H9 (cell line): ENCODE data around the gene TMEM60. TPM values are rescaled to one million over a fixed set of nuclear protein-coding genes. Genes with fewer than 3 reads are reported as not detected.

Experiments
- DNase-seq: peaks from one replicate; pipeline ENCODE4 v3.0.0-alpha.2; 2017
- H2AFZ ChIP-seq: one replicate; pipeline ENCODE4 v1.6.1; 2013; ENCODE audit warnings: mild to moderate bottlenecking, low read length, control low read depth, moderate library complexity
- H2AK5ac ChIP-seq: 2 replicates; pipeline ENCODE4 v1.6.1; 2013; ENCODE audit warnings: low read length, control low read depth, mixed read lengths; ENCODE audit not compliant: insufficient read length
- H2BK120ac ChIP-seq: one replicate; pipeline ENCODE4 v1.6.1; 2013; ENCODE audit warnings: low read depth, mild to moderate bottlenecking, low read length, control low read depth, inconsistent platforms; ENCODE audit not compliant: poor library complexity, severe bottlenecking
- H2BK12ac ChIP-seq: 2 replicates; pipeline ENCODE4 v1.6.1; 2013; ENCODE audit warnings: low read length, control low read depth, mixed read lengths, low read depth; ENCODE audit not compliant: insufficient read length
- H2BK15ac ChIP-seq: 2 replicates; pipeline ENCODE4 v1.6.1; 2013; ENCODE audit warnings: low read depth, low read length, control low read depth
- H2BK20ac ChIP-seq: one replicate; pipeline ENCODE4 v1.6.1; 2013; ENCODE audit warnings: low read depth, mild to moderate bottlenecking, low read length, control low read depth, inconsistent platforms; ENCODE audit not compliant: poor library complexity, severe bottlenecking
- H2BK5ac ChIP-seq: 2 replicates; pipeline ENCODE4 v1.6.1; 2013; ENCODE audit warnings: low read length, control low read depth, mixed read lengths; ENCODE audit not compliant: insufficient read length
- H3K14ac ChIP-seq: 2 replicates; pipeline ENCODE4 v1.6.1; 2013; ENCODE audit warnings: low read length, control low read depth; ENCODE audit not compliant: insufficient read depth
- H3K18ac ChIP-seq: 2 replicates; pipeline ENCODE4 v1.6.1; 2013; ENCODE audit warnings: low read depth, mild to moderate bottlenecking, mixed read lengths, low read length, control low read depth; ENCODE audit not compliant: insufficient read length
- H3K23ac ChIP-seq: 2 replicates; pipeline ENCODE4 v1.6.1; 2013; ENCODE audit warnings: low read length, control low read depth, mixed read lengths, low read depth; ENCODE audit not compliant: insufficient read length
- H3K23me2 ChIP-seq: 2 replicates; pipeline ENCODE4 v1.6.1; 2013; ENCODE audit warnings: low read depth, mild to moderate bottlenecking, mixed read lengths, low read length, control low read depth; ENCODE audit not compliant: insufficient read length, poor library complexity, severe bottlenecking
- H3K27ac ChIP-seq: 2 replicates; pipeline ENCODE4 v1.5.1; 2013; ENCODE audit warnings: low read length, control low read depth, mixed read lengths, low read depth; ENCODE audit not compliant: insufficient read length
- H3K27me3 ChIP-seq: 2 replicates; pipeline ENCODE4 v1.6.1; 2013; ENCODE audit warnings: low read length, control low read depth, inconsistent platforms; ENCODE audit not compliant: insufficient read depth
- H3K4ac ChIP-seq: 2 replicates; pipeline ENCODE4 v1.6.1; 2013; ENCODE audit warnings: low read depth, mild to moderate bottlenecking, control low read depth, inconsistent platforms, low read length, moderate library complexity
- H3K4me1 ChIP-seq: 2 replicates; pipeline ENCODE4 v1.6.1; 2013; ENCODE audit warnings: low read length, control low read depth, inconsistent platforms; ENCODE audit not compliant: insufficient read depth
- H3K4me2 ChIP-seq: 2 replicates; pipeline ENCODE4 v1.6.1; 2013; ENCODE audit warnings: low read length, control low read depth, mixed read lengths; ENCODE audit not compliant: insufficient read length, insufficient read depth
- H3K56ac ChIP-seq: 2 replicates; pipeline ENCODE4 v1.6.1; 2013; ENCODE audit warnings: low read depth, mild to moderate bottlenecking, mixed read lengths, low read length, control low read depth; ENCODE audit not compliant: insufficient read length
- H3K79me1 ChIP-seq: 2 replicates; pipeline ENCODE4 v1.6.1; 2013; ENCODE audit warnings: low read depth, mild to moderate bottlenecking, moderate library complexity, low read length, control low read depth, inconsistent platforms; ENCODE audit not compliant: insufficient read depth, poor library complexity, severe bottlenecking
- H3K79me2 ChIP-seq: 2 replicates; pipeline ENCODE4 v1.6.1; 2013; ENCODE audit warnings: low read length, control low read depth, inconsistent platforms; ENCODE audit not compliant: insufficient read depth
- H3K9ac ChIP-seq: 2 replicates; pipeline ENCODE4 v1.6.1; 2013; ENCODE audit warnings: low read length, control low read depth, mixed read lengths; ENCODE audit not compliant: insufficient read length; ENCODE audit errors: extremely low read depth
- H3K9me3 ChIP-seq: one replicate; pipeline ENCODE4 v1.6.1; 2013; ENCODE audit warnings: low read depth, low read length, inconsistent platforms; ENCODE audit not compliant: control insufficient read depth
- H3T11ph ChIP-seq: one replicate; pipeline ENCODE4 v1.6.1; 2013; ENCODE audit warnings: mild to moderate bottlenecking, low read length, control low read depth, inconsistent platforms
- H4K20me1 ChIP-seq: one replicate; pipeline ENCODE4 v1.6.1; 2013; ENCODE audit not compliant: control insufficient read depth, insufficient read length, insufficient read depth
- H4K5ac ChIP-seq: 2 replicates; pipeline ENCODE4 v1.6.1; 2013; ENCODE audit warnings: low read depth, mild to moderate bottlenecking, mixed read lengths, low read length, control low read depth; ENCODE audit not compliant: insufficient read length
- H4K8ac ChIP-seq: replicated peaks from 2 replicates; pipeline ENCODE4 v1.6.1; 2013; ENCODE audit warnings: low read length, control low read depth, mixed read lengths, low read depth; ENCODE audit not compliant: insufficient read length
- H4K91ac ChIP-seq: 2 replicates; pipeline ENCODE4 v1.6.1; 2013; ENCODE audit warnings: low read depth, mild to moderate bottlenecking, moderate library complexity, mixed read lengths, low read length, control low read depth; ENCODE audit not compliant: insufficient read length
- H3K27ac Mint-ChIP-seq, 3 experiments: 2 replicates in 2 of 3; 3 replicates in 1 of 3; pipeline ENCODE4 v1.8.0; 2020 to 2021; ENCODE audit warnings: mixed read lengths in 3 of 3, mild to moderate bottlenecking in 1 of 3, moderate library complexity in 1 of 3
- H3K27me3 Mint-ChIP-seq: 2 replicates; pipeline ENCODE4 v1.8.0; 2021; ENCODE audit warnings: low read depth, mild to moderate bottlenecking, moderate library complexity, mixed read lengths
- H3K36me3 Mint-ChIP-seq, 3 experiments: 2 replicates in 2 of 3; 3 replicates in 1 of 3; pipeline ENCODE4 v1.8.0; 2020 to 2021; ENCODE audit warnings: low read depth in 3 of 3, mixed read lengths in 3 of 3; ENCODE audit not compliant: insufficient read depth in 1 of 3
- H3K4me1 Mint-ChIP-seq, 2 experiments: 2 replicates each; pipeline ENCODE4 v1.8.0; 2020; ENCODE audit warnings: mixed read lengths in 2 of 2
- H3K4me3 Mint-ChIP-seq, 2 experiments: 2 replicates in 1 of 2; 3 replicates in 1 of 2; pipeline ENCODE4 v1.8.0; 2020 to 2021; ENCODE audit warnings: mild to moderate bottlenecking in 2 of 2, mixed read lengths in 2 of 2, moderate library complexity in 1 of 2
- H3K9me3 Mint-ChIP-seq, 2 experiments: 2 replicates in 1 of 2; 3 replicates in 1 of 2; pipeline ENCODE4 v1.8.0; 2020; ENCODE audit warnings: mild to moderate bottlenecking in 2 of 2, mixed read lengths in 2 of 2, moderate library complexity in 1 of 2
- WGBS: extraction: QIAGEN DNeasy Blood & Tissue Kit; methylation state at CpG from one replicate; pipeline ENCODE4 v1.1.7; 2013; ENCODE audit warnings: missing lambda C conversion rate, low lambda C conversion rate, mixed read lengths; ENCODE audit not compliant: insufficient read length; ENCODE audit errors: extremely low coverage; 5-methylcytosine and 5-hydroxymethylcytosine counted together
- total RNA-seq: library from RNA; stranded (reverse); gene quantifications from 2 replicates; pipeline ENCODE4 v1.2.1, GENCODE V29; 2021
- TF ChIP-seq, protein P1 (sequence below): fragments of 200-600 bp; sonication (generic); conservative IDR thresholded peaks from 3 replicates; pipeline ENCODE4 v1.8.0; 2021; ENCODE audit warnings: antibody characterized with exemption, mild to moderate bottlenecking

TMEM60 gene
- total RNA-seq, 1 experiment from 2014 or later = 14.3 TPM

DNA sequence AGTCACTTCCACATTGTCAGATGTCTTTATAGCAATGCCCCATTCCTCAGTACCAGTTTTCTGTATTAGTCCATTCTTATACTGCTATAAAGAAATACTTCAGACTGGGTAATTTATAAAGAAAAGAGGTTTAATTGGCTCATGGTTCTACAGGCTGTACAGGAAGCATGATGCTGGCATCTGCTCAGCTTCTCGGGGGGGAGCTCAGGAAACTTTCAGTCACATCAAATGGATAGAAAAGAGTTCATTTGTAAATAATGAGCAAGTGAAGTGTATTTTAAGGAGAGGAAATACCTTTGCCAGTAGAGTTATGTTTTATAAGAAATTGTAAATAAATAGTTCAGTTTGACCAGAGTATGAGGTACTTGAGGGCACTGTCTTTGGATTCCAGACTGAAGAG lies 50.5 kb downstream of the TMEM60 start:
- Histone ChIP-seq H3K9ac (no peak overlapping the region), H3K18ac (no peak overlapping the region), H3K9me3 (no peaks in the 10 kb centered on the region), H3K4me2 (no peak overlapping the region), H3K23me2 (no peaks in the 10 kb centered on the region), H3K27me3 (no peaks in the 10 kb centered on the region), H3K4ac (no peak overlapping the region), H4K20me1 (no peaks in the 10 kb centered on the region), H2AK5ac (no peak overlapping the region), H2BK5ac (no peak overlapping the region), H2BK15ac (no peak overlapping the region), H2BK12ac (no peak overlapping the region), H2BK20ac (no peak overlapping the region), H2BK120ac (no peak overlapping the region), H2AFZ (no peak overlapping the region), H3K27ac (no peak overlapping the region), H3K14ac (no peak overlapping the region), H4K91ac (no peak overlapping the region), H3K79me1 (no peaks in the 10 kb centered on the region), H4K5ac (no peak overlapping the region), H3K23ac (no peak overlapping the region), H4K8ac (no peak overlapping the region), H3T11ph (no peak overlapping the region), H3K79me2 (no peaks in the 10 kb centered on the region), H3K56ac (no peak overlapping the region), H3K4me1 (no peaks in the 10 kb centered on the region)
- Mint-ChIP-seq H3K27me3 (no peaks in the 10 kb centered on the region), H3K4me3 (no peak overlapping the region), H3K4me1 (peaks cover 2 to 4% of the 10 kb centered on the region in 2 experiments; a peak in 2 of 4 replicates), H3K36me3 (peaks cover 6 to 32% (median 24%) of the 10 kb centered on the region in 3 experiments; a peak in 6 of 7 replicates), H3K9me3 (no peaks in the 10 kb centered on the region), H3K27ac (no peak overlapping the region; a peak in 3 of 7 replicates)
- TF ChIP-seq, protein P1, sequence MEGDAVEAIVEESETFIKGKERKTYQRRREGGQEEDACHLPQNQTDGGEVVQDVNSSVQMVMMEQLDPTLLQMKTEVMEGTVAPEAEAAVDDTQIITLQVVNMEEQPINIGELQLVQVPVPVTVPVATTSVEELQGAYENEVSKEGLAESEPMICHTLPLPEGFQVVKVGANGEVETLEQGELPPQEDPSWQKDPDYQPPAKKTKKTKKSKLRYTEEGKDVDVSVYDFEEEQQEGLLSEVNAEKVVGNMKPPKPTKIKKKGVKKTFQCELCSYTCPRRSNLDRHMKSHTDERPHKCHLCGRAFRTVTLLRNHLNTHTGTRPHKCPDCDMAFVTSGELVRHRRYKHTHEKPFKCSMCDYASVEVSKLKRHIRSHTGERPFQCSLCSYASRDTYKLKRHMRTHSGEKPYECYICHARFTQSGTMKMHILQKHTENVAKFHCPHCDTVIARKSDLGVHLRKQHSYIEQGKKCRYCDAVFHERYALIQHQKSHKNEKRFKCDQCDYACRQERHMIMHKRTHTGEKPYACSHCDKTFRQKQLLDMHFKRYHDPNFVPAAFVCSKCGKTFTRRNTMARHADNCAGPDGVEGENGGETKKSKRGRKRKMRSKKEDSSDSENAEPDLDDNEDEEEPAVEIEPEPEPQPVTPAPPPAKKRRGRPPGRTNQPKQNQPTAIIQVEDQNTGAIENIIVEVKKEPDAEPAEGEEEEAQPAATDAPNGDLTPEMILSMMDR = no peak
- no CpG with 5 or more reads among the region's 1 CpG for WGBS
- no peak for DNase-seq
